MM.1S (cell line): Measurements from ENCODE around the gene CAND2.
"Not testable (repeated sequence)": the region's sequence is repeated elsewhere in the genome, so short reads cannot be mapped to it uniquely, and the experiment has no call there.

Experiments used
- DNase-seq: peaks from one replicate; pipeline ENCODE4 v3.0.0-alpha.2; 2015
- H2AFZ ChIP-seq: fragments of 300-600 bp; sonication (generic); 2 replicates; pipeline ENCODE4 v1.6.0; 2016; ENCODE audit warnings: antibody characterized with exemption, low read length
- H3F3A ChIP-seq: fragments of 300-600 bp; sonication (generic); 2 replicates; pipeline ENCODE4 v1.6.1; 2016; ENCODE audit warnings: mild to moderate bottlenecking, antibody characterized with exemption, low read length, moderate library complexity, mixed read lengths; ENCODE audit not compliant: insufficient read depth
- H3K27ac ChIP-seq: fragments of 300-600 bp; sonication (generic); 2 replicates; pipeline ENCODE4 v1.5.1; 2016; ENCODE audit warnings: mild to moderate bottlenecking, low read length
- H3K27me3 ChIP-seq: fragments of 300-600 bp; sonication (generic); replicated peaks from 2 replicates; pipeline ENCODE4 v1.6.0; 2016; ENCODE audit warnings: low read length; ENCODE audit not compliant: insufficient read depth
- H3K36me3 ChIP-seq: fragments of 300-600 bp; sonication (generic); replicated peaks from 2 replicates; pipeline ENCODE4 v1.6.1; 2016; ENCODE audit warnings: mild to moderate bottlenecking, low read length, mixed read lengths; ENCODE audit not compliant: insufficient read depth
- H3K4me1 ChIP-seq: fragments of 300-600 bp; sonication (generic); 2 replicates; pipeline ENCODE4 v1.6.1; 2016; ENCODE audit warnings: low read length, mixed read lengths
- H3K4me2 ChIP-seq: fragments of 300-600 bp; sonication (generic); 2 replicates; pipeline ENCODE4 v1.6.0; 2016; ENCODE audit warnings: low read depth, low read length
- H3K4me3 ChIP-seq: fragments of 300-600 bp; sonication (generic); 2 replicates; pipeline ENCODE4 v1.5.1; 2016; ENCODE audit warnings: low read length, mixed read lengths
- H3K79me2 ChIP-seq: fragments of 300-600 bp; sonication (generic); 2 replicates; pipeline ENCODE4 v1.6.1; 2016; ENCODE audit warnings: mixed run types, low read length, mixed read lengths
- H3K9ac ChIP-seq: fragments of 300-600 bp; sonication (generic); 2 replicates; pipeline ENCODE4 v1.6.1; 2016; ENCODE audit warnings: low read length, mixed read lengths
- H3K9me2 ChIP-seq: fragments of 300-600 bp; sonication (generic); replicated peaks from 2 replicates; pipeline ENCODE4 v1.6.1; 2016; ENCODE audit warnings: mild to moderate bottlenecking, low read length, mixed read lengths; ENCODE audit not compliant: insufficient read depth
- H3K9me3 ChIP-seq: fragments of 300-600 bp; sonication (generic); replicated peaks from 2 replicates; pipeline ENCODE4 v1.6.1; 2016; ENCODE audit warnings: mild to moderate bottlenecking, low read length, mixed read lengths; ENCODE audit not compliant: insufficient read depth
- H4K20me1 ChIP-seq: fragments of 300-600 bp; sonication (generic); 2 replicates; pipeline ENCODE4 v1.6.1; 2016; ENCODE audit warnings: mild to moderate bottlenecking, low read length, moderate library complexity, mixed read lengths; ENCODE audit not compliant: insufficient read depth
- EZH2 ChIP-seq: fragments of 300-600 bp; sonication (generic); optimal IDR thresholded peaks from 2 replicates; pipeline ENCODE3; 2017; ENCODE audit warnings: low read depth, mild to moderate bottlenecking, antibody characterized with exemption, low read length, mixed read lengths
- EZH2phosphoT487 ChIP-seq: fragments of 300-600 bp; sonication (generic); IDR thresholded peaks from 2 replicates; pipeline ENCODE4 v1.6.1; 2018; ENCODE audit warnings: antibody characterized with exemption, low read length
- TF ChIP-seq, protein P1 (sequence below): fragments of 300-600 bp; sonication (generic); IDR thresholded peaks from 2 replicates; pipeline ENCODE4 v1.5.1; 2016; ENCODE audit warnings: antibody characterized with exemption, low read length, mixed read lengths

CAND2 gene

DNA sequence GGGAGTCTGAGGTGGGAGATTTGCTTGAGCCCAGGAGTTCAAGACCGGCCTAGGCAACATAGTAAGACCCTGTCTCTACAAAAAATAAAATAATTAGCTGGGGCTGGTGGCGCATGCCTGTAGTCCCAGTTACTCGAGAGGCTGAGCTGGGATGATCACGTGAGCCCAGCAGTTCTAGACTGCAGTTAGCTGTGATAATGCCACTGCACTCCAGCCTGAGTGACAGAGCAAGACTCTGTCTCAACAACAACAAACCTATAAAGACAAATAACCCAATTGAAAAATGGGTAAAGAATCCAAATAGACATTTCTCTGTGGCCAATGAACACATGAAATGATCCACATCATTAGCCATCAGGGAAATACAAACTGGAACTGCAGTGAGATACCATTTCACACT lies 46.0 kb downstream of the CAND2 start:
- Histone ChIP-seq H2AFZ (peak overlapping the region; percentile 90), H3K79me2 (peaks cover 39% of the 10 kb centered on the region), H3K27me3 (no peaks in the 10 kb centered on the region), H4K20me1 (peaks cover 22% of the 10 kb centered on the region), H3K4me3 (no peak overlapping the region), H3K4me1 (peaks cover 19% of the 10 kb centered on the region; the same call in 1 of the 2 replicates), H3K9me2 (no peaks in the 10 kb centered on the region), H3K27ac (no peak overlapping the region), H3K9ac (peak overlapping the region; percentile 95; the same call in 1 of the 2 replicates), H3K36me3 (peaks cover 9% of the 10 kb centered on the region; the same call in 1 of the 2 replicates), H3K4me2 (peak overlapping the region; percentile 58; the same call in 1 of the 2 replicates), H3F3A (peaks cover 5% of the 10 kb centered on the region; the same call in 1 of the 2 replicates), H3K9me3 (no peaks in the 10 kb centered on the region)
- no peak for DNase-seq
- TF ChIP-seq EZH2 (no peak), EZH2phosphoT487 (no peak)
- TF ChIP-seq, protein P1, sequence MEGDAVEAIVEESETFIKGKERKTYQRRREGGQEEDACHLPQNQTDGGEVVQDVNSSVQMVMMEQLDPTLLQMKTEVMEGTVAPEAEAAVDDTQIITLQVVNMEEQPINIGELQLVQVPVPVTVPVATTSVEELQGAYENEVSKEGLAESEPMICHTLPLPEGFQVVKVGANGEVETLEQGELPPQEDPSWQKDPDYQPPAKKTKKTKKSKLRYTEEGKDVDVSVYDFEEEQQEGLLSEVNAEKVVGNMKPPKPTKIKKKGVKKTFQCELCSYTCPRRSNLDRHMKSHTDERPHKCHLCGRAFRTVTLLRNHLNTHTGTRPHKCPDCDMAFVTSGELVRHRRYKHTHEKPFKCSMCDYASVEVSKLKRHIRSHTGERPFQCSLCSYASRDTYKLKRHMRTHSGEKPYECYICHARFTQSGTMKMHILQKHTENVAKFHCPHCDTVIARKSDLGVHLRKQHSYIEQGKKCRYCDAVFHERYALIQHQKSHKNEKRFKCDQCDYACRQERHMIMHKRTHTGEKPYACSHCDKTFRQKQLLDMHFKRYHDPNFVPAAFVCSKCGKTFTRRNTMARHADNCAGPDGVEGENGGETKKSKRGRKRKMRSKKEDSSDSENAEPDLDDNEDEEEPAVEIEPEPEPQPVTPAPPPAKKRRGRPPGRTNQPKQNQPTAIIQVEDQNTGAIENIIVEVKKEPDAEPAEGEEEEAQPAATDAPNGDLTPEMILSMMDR, result no peak

DNA sequence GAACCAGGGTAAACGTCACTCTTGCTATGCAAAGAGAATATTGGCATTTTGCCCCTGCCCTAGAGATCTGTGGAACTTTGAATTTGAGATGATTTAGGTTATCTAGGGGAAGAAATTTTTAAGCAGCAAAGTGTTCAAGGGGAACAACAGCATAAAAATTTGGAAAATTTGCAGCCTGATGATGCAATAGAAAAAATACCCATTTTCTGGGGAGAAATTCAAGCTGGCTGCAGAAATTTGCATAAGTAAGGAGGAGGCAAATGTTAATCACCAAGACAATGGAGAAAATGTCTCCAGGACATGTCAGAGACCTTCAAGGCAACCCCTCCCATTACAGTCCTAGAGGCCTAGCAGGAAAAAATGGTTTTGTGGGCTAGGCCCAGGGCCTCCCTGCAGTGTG lies 49.3 kb downstream of the CAND2 start:
- H3K4me3 ChIP-seq, result no peak overlapping the region
- H3K79me2 ChIP-seq, result peaks cover 6% of the 10 kb centered on the region
- no peak for TF ChIP-seq EZH2
- TF ChIP-seq, protein P1, result no peak
- TF ChIP-seq EZH2phosphoT487, result no peak
- H2AFZ ChIP-seq, result no peak overlapping the region
- no peak overlapping the region for H3K9ac ChIP-seq
- no peaks in the 10 kb centered on the region for H3K36me3 ChIP-seq
- no peaks in the 10 kb centered on the region for H3K9me3 ChIP-seq
- no peak overlapping the region for H3K4me2 ChIP-seq
- H4K20me1 ChIP-seq, result no peaks in the 10 kb centered on the region
- DNase-seq, result no peak
- no peak overlapping the region for H3K27ac ChIP-seq
- no peaks in the 10 kb centered on the region for H3K9me2 ChIP-seq
- H3F3A ChIP-seq, result no peaks in the 10 kb centered on the region
- 0 out of 2 replicates have a peak, but pooled peaks cover 3% of the 10 kb centered on the region for H3K4me1 ChIP-seq
- no peaks in the 10 kb centered on the region for H3K27me3 ChIP-seq

DNA sequence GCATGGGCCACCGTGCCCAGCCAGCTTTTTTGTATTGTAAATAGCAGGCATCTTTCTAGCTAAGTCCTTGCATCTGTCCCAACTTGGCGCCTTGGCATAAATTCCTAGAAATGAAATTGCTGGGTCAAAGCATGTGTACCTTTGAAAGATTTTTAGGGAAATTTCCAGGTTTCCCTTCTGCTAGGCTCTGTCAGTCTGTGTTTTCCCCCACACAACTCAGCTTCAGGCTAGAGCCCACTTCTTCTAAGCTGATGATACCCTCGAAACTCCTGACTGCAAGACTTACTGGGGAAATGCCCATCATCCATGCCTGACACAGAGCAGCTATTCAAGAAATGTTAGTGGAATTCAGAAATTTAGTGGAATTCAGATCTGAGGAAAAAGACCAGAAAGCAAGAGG lies 55.7 kb downstream of the CAND2 start:
- Histone ChIP-seq H3K4me1 (no peaks in the 10 kb centered on the region), H3K9me2 (no peaks in the 10 kb centered on the region), H3K9me3 (no peaks in the 10 kb centered on the region), H3K9ac (no peak overlapping the region), H3K27me3 (peaks cover 39% of the 10 kb centered on the region), H4K20me1 (no peaks in the 10 kb centered on the region; the same call in 1 of the 2 replicates), H3F3A (no peaks in the 10 kb centered on the region), H3K79me2 (no peaks in the 10 kb centered on the region), H3K36me3 (no peaks in the 10 kb centered on the region), H2AFZ (no peak overlapping the region), H3K4me3 (no peak overlapping the region), H3K27ac (no peak overlapping the region), H3K4me2 (no peak overlapping the region)
- no peak for TF ChIP-seq EZH2phosphoT487
- TF ChIP-seq, protein P1, result no peak
- TF ChIP-seq EZH2, result no peak
- no peak for DNase-seq

DNA sequence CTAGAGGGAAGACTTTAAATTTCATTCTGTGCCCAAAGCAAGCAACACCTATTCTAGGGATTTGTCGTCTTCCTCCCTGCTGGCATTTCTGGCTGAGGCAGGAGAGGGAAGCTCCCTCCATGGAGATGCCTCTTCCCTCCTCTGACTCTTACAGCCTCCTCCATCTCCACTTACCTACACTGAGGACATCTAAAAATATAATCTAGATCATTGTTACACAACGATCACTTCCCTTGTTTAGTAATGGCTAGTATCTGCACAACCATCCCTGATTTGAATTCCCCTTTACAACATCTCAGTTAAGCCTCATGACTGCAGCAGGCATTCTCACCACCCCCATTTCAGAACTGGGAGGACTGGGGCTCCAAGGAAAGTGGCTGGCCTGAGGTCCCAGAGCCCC lies 57.4 kb downstream of the CAND2 start:
- H3K9me3 ChIP-seq, H2AFZ ChIP-seq, H3K4me1 ChIP-seq, DNase-seq, H3K9ac ChIP-seq, H3K9me2 ChIP-seq, H3K27ac ChIP-seq, H3K36me3 ChIP-seq, H3F3A ChIP-seq, H3K79me2 ChIP-seq, H3K4me3 ChIP-seq, H4K20me1 ChIP-seq, H3K4me2 ChIP-seq: not testable (repeated sequence)
- H3K27me3 ChIP-seq, result peaks cover 49% of the 10 kb centered on the region
